ENCODE data around the gene RTP5.

DNA sequence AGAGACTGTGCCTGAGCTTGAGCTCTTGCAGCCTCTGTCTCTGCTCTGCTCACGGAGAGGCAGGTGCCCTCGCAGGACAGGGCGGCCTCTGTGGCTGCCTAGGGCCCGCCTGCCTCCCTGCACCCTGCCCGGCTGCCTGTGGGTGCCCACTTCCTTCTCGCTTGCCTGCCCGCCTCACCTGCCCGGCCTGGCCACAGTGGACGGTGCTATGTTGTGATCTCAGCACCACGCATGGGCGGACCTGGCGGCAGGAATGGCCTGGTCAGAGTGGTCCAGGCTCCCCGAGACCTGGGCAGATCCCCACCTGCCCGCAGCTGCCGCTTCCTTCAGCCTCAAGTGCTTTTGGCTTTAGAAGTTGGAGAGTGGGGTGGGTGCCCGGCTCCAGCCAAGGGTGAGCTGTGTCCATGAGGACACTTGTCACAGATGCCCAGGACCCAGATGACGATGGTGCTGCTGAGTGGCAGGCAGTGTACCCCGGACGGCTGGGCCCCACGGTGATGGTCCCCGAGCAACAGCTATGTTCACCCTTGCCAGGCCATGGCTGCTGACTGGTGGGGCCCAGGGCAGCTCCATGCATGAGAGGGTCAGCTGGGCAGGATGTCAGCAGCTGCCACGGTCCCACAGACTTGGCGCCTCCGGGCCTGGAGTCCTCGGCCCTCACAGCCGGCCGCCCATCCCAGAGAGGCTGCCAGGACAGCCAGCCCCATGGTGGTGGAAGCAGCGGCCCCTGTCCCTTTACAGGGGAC is 25.3 kb downstream of the RTP5 start:
- TF ChIP-seq, protein P1, sequence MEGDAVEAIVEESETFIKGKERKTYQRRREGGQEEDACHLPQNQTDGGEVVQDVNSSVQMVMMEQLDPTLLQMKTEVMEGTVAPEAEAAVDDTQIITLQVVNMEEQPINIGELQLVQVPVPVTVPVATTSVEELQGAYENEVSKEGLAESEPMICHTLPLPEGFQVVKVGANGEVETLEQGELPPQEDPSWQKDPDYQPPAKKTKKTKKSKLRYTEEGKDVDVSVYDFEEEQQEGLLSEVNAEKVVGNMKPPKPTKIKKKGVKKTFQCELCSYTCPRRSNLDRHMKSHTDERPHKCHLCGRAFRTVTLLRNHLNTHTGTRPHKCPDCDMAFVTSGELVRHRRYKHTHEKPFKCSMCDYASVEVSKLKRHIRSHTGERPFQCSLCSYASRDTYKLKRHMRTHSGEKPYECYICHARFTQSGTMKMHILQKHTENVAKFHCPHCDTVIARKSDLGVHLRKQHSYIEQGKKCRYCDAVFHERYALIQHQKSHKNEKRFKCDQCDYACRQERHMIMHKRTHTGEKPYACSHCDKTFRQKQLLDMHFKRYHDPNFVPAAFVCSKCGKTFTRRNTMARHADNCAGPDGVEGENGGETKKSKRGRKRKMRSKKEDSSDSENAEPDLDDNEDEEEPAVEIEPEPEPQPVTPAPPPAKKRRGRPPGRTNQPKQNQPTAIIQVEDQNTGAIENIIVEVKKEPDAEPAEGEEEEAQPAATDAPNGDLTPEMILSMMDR (IDR thresholded peaks at IDR 0.05; ENCODE audit: poor library complexity), result no peak
- no peak for TF ChIP-seq EZH2 (IDR thresholded peaks at IDR 0.05; ENCODE audit: borderline replicate concordance)
